GM10266 (cell line): ENCODE results near the gene MRPL38.

ENCODE experiments used
- DNase-seq: peaks from one replicate; pipeline ENCODE4 v3.0.0; 2012; ENCODE audit errors: extremely low spot score
- CTCF ChIP-seq: IDR thresholded peaks from 2 replicates; pipeline ENCODE4 v1.5.1; 2012; ENCODE audit warnings: mild to moderate bottlenecking, low read depth; ENCODE audit not compliant: control insufficient read depth, insufficient read depth; ENCODE audit errors: missing control alignments

Gene MRPL38

GRCh38 chr17:75925912-75926311 is 21.2 kb upstream of the MRPL38 start:
- no peak for DNase-seq
- no peak for TF ChIP-seq CTCF

- TF ChIP-seq CTCF = no peak
- DNase-seq = no peak
Observed at GRCh38 chr17:75925103-75925502, 20.4 kb upstream of the MRPL38 start.

- DNase-seq = no peak
- TF ChIP-seq CTCF = no peak
Observed at GRCh38 chr17:75922963-75923874, 18.5 kb upstream of the MRPL38 start.

DNA sequence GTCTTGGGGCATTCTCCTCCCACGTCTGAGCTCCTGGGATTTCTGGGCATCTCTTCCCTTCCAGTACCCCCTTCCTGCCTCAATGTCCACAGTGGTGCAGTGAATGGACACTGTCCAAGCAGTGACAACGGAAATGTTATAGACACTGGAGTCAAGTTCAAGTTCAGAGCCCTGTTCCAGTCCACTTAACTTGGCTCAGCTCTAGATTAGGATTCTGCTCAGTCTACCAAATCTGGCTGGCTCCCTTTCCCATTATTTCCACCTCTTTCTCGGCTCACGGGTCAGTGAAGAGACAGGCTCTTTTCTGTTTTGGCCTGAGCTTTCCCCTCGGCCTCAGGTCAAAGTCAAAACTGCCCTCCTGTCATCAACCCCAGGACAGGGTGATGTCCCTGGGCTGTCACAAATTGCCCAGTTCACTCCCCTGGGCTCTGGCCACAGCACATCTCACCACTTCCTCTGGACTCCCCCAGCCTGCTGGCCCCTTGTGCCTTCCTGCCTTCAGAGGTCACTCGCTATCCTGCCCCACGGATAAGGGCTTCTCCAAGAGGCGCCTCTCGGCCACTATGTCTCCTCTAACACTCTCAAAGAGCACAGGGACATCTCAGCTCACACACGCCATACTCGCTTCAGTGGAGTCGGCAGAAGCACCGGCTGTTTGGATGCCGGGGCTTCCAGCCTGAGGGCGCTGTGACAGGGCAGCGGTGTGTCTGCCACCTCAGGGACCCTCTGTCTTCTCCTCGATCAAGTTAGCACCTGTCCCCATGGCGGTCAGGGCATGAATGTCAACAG is 17.7 kb upstream of the MRPL38 start:
- no peak for DNase-seq
- TF ChIP-seq CTCF = no peak

GRCh38 chr17:75921596-75921995 is 16.9 kb upstream of the MRPL38 start:
- no peak for TF ChIP-seq CTCF
- DNase-seq = no peak

- no peak for DNase-seq
- TF ChIP-seq CTCF = no peak
Observed at GRCh38 chr17:75920045-75920560, 15.4 kb upstream of the MRPL38 start.
